Iris pigment epithelial cell (primary cell): ENCODE data around the gene CAPRIN2.

Experiments used
- DNase-seq: peaks from one replicate; pipeline ENCODE4 v3.0.0-alpha.2; 2011; ENCODE audit warnings: low read depth

The CAPRIN2 gene

GRCh38 chr12:30764251-30764650, 9.5 kb upstream of the CAPRIN2 start:
- DNase-seq = no peak

- DNase-seq = no peak
These were observed 8.3 kb upstream of the CAPRIN2 start for GRCh38 chr12:30763053-30763452.

DNA sequence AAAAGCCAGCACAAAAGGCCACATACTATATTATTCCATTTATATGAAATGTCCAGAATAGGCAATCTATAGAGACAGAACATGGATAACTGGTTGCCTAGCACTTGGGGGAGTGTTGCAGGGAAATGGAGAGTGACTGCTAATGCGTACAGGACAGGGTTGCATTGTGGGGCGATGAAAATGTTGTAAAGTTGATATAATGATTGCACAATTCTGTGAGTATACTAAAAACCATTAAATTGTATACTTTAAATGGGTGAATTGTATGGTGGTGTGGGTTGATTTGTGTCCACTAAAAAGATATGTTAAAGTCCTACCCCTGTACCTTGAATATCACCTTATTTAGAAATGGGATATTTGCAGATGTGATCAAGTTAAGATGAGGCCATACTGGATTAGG, 7.0 kb upstream of the CAPRIN2 start:
- no peak for DNase-seq

DNA sequence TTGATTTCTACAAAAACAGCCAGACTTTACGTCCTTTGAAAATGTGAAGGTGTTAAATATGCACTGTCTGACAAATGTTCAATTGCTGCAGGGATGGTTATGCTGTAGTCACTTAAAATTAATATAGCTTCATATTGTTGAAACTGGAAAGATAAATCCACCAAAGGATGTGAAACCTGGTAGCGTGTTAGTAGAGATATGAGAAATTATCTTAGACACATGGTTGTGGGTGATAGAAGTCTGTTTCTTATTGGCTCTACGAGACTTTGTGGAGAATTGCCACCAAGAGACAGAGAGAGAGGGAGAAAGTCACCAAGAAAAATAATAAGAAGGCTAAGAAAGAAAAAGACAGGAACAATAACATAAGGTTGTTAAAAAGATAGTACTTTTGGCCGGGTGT, 2.6 kb upstream of the CAPRIN2 start:
- no peak for DNase-seq

DNA sequence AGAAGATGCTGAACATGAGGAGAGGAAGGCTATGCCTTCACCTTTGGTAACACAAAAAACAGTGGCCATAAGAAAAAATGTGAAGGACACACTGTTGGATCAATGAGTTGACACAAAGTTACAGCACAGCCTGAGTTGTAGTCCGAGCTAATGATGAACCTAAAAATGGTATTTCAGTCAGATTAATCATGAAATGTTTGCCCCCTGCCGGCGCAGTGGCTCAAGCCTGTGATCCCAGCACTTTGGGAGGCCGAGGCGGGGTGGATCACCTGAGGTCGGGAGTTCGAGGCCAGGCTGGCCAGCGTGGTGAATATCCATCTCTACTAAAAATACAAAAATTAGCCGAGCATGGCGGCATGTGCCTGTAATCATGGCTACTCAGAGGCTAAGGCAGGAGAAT, 1.3 kb upstream of the CAPRIN2 start:
- no peak for DNase-seq

DNA sequence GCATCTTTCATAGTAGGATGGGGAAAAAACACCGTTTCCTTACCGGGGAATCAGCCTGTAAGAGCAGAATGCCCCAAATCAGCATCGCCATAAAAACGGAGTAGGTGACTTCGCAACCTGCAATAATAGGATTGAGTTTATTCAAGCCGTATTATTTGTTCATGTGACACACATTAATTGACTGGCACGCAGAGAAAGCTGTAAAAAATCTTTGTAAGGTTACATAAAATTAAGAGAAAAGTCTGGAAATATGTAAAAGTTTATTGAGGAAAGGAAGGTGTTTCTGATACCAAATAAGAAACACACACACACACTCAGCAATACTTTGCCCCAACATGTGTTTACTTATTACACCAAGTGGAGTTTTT, 628 bp upstream of the CAPRIN2 start:
- DNase-seq = no peak

GRCh38 chr12:30754383-30754749, 385 bp downstream of the CAPRIN2 start:
- no peak for DNase-seq

- peak; percentile 20 for DNase-seq
These were observed 884 bp downstream of the CAPRIN2 start for GRCh38 chr12:30753751-30754382.

DNA sequence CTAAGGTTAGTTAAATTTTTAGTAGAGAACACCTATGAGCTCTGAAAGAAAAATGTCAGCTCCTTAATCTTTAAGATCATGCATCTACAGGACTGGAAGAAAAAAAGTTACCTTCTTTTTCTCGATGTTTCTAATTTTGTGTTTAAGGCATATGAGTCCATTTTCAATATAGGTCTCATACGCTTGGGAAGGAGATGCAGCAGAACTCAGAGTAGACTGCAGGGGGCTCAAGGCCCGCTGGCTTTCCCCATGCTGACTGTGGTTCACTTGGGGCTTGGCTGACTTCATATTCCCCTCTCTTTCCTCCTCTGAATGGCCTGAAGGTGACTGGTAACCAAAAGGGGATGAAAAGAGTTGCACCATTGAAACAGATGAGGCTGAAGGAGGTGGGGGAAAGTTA, 1.5 kb downstream of the CAPRIN2 start:
- peak; percentile 34 for DNase-seq

DNA sequence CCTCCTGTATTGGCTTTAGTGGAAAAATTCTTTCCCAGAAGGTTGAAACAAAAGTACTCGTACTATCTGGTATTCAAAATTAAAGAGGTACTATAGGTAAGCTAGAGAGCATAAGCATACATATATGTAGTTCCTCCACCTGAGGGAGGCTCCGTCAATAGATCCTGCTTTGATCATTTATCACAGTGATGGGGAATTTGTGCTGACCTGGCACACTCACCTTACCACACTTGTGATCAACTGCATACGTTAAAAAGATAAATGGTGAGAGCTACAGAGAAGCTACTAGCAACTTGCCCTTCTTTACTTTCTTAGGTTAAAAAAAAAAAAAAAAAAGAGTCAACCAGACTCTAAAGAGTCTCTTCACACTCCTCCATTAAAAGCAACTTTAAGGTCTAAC, 2.5 kb downstream of the CAPRIN2 start:
- DNase-seq = no peak

DNA sequence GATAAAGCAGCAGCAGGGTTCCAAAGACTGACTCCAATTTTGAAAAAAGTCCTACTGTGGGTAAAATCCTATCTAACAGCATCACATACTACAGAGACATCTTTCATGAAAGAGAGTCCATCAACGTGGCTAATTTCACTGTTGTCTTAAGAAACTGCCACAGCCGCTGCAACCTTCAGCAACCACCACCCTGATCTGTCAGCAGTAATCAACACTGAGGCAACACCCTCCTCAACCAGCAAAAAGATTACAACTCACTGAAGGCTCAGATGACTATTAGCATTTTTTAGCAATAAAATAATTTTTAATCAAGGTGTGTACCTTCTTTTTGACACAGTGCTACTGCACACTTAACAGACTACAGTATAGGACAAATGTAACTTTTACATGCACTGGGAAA, 6.6 kb downstream of the CAPRIN2 start:
- DNase-seq = peak; percentile 4

- DNase-seq = peak; percentile 65
These were observed 8.6 kb downstream of the CAPRIN2 start for GRCh38 chr12:30746190-30746589.

GRCh38 chr12:30744321-30744720, 10.4 kb downstream of the CAPRIN2 start:
- DNase-seq = no peak

DNA sequence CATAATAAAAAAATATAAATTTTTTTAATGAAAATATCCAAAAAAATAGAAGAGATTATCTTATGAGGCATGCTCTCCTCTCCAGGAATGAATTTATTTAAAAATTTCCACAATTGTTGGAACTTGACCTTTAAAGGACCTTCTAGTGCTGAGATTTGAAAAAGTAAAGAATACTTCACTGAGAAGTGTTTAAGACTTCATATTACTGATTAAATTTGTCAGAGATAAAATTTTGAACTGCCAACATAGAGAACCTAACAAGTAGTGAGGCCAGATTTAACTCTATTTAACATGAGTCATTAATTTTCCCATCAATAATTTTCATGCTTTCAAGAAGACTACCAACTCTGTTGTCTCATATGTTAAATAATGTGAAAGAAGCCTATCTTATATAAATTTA, 14.5 kb downstream of the CAPRIN2 start:
- DNase-seq = no peak

GRCh38 chr12:30739020-30739419, 15.7 kb downstream of the CAPRIN2 start:
- no peak for DNase-seq

DNA sequence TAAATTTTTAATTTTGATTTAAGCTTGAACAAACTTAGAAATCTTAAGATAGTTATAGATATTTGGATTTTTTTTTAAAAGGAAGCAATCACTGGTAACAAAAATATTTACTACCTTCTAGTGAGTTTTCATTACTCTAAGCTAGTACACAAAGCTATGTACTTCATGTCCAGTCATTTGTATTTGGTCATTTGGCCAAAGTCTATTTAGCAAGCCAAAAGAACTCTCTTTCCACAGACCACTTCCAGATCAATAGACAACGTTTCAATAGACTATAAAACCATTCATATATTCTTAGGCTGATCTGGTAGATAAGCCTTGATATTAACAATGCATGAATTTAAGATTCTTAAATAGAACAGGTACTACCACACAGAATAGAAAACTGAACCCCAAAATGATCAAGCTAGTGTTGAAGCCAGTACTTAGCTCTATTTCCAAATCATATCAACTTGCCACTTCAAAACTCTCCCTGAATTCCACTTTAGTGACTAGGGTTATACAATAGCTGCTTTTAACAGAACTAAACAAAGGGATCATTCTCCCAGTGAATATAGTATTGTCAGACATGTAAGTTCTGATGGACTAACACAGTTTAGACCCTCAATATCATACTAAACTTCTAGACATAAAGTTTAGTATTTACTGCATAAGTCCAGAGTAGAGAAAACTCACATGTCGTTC, 21.7 kb downstream of the CAPRIN2 start:
- no peak for DNase-seq

DNA sequence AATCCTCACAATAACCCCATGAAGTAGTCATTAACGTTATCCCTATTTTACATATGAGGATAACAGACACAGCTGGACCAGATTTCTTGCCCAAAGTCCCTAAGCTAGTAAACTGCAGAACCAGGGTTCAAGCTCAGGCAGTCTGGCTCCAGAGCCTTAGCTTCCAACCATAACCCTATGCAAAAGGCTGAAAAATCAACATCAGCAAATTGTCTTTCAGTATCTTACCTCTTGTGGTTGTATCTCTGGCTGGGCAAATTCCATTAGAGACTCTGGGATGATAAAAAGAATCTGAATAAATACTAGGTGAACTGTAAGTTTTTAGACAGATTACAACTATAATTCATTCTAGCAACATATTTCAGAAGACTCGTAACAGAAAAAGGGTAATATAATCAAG, 24.7 kb downstream of the CAPRIN2 start:
- no peak for DNase-seq

DNA sequence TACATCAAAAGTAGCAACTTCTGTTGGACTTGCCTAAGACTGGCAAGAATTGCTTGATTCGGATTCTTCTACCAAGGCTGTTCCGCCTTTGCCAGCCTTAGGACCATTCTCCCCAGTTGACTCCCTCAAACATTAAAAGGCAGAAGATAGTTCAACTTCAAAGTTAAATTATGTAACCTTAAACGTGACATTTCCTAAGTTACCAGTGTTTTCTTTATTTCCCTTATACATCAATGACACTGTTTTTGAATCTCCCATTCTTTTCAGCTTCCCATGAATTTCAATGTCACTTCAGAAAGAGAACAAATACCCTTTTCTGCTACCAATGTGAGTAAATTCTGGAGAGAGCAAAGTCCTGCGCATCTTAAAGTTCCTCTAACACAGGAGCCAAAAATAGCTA, 25.2 kb downstream of the CAPRIN2 start:
- DNase-seq = no peak

- no peak for DNase-seq
These were observed 28.1 kb downstream of the CAPRIN2 start for GRCh38 chr12:30726647-30727046.

- DNase-seq = peak; percentile 78
These were observed 29.0 kb downstream of the CAPRIN2 start for GRCh38 chr12:30725739-30726138.

DNA sequence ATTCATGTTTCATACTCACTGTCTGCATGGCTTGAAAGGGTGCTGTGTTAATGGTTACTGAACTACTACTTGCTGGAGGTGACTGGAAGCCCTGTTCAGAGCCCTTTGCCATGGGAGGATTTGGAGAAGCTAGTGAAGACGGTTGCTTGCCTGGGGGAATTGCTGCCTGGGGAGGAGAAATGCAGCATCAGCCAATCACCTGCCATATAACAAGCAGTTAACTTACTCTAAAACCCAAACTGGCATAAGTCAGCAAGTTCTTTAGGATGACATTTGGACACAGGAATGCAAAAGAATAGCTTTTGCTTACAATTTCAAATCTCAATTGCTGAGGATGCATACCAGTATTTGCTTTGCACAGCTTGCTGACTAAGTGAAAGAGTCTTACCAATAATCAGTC, 35.7 kb downstream of the CAPRIN2 start:
- DNase-seq = peak; percentile 91

- no peak for DNase-seq
These were observed 47.0 kb downstream of the CAPRIN2 start for GRCh38 chr12:30707613-30708342.

DNA sequence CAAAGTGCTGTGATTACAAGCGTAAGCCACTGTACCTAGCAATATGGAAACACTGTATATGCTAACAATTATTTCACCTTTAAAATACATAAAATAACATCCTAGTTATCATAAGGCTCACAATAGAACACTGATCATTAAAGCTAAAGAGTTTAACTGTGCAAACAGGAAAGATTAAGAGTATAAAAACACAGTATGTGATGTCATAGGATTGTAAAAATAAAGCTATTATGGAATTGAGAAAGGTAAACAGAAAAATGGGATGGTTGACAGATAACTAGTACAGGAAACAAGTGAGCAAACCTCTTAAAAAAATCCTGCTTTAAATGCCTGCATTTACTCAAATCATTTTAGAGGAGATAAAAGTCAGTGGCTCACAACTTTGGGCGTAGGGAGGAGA, 48.3 kb downstream of the CAPRIN2 start:
- DNase-seq = no peak

DNA sequence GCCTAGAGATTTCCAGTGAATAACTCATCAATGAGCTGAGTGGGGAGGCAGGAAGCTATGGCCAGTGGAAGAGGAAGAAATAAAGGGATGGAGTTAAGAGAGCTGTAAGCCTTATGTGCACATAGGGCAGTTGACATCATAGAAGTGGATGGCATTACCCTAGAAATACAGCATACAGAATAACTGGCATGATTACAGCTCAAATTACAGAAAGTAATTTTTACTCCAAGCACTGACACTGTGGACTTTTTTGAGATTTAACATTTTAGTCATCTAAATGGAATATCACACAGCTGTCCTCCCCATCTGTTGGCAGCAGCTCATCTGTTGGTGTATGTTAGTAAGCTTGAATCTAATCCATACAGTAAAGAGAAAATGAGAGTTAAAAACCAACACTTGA, 53.7 kb downstream of the CAPRIN2 start:
- no peak for DNase-seq
